Right lobe of liver (tissue), 4 donors: ENCODE measurements around the gene IL12RB1.
A peak's percentile ranks its signal among the peaks of the same experiment; 100 is the strongest.

Source experiments
- POLR2A ChIP-seq: fragments of 450-650 bp; IDR thresholded peaks from one replicate; pipeline ENCODE4 v1.6.1; 2017; ENCODE audit warnings: antibody characterized with exemption, mild to moderate bottlenecking
- TF ChIP-seq, protein P1 (sequence below), 4 donors: fragments of 200-600 bp in 3 of 4; fragments of 450-650 bp in 1 of 4; IDR thresholded peaks; one replicate each; pipeline versions ENCODE4 v1.5.1 to v1.8.0; 2016 to 2022; ENCODE audit warnings: antibody characterized with exemption in 4 of 4, mild to moderate bottlenecking in 2 of 4
- donor health status: DM: no; HTN: no; CAD: no.
- donor health status: DM: no; HTN: no; CAD: no.
- donor health status: DM: no; HTN: yes; CAD: no.

DNA sequence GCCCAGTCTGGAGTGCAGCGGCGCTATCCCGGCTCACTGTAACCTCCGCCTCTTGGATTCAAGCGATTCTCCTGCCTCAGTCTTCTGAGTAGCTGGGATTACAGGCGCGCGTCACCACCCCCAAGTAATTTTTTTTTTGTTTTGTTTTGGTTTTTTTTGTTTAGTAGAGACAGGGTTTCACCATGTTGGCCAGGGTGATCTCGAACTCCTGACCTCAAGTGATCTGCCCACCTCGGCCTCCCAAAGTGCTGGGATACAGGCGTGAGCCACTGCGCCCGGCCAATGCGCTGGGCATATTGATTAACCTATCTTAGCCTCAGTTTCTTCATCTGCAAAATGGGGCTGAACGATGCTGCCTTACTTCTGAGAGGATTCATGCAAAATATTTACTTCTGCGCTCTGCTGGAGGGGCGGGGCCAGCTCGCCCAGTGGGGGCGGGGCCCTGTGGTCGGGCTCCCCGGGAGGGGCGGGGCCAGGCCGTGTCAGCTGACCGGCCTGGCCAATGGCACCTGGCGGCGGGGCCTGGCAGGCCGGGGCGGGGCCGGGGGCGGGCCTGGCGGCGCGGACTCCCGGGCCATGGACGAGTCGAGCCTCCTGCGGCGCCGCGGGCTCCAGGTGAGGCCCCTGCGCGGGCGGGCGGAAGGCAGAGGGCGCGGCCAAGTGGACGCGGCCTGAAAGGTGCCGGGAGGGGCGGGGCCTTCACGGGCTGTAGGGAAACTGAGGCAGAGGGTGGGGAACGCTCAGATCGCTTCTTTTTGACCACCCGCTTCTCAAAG lies 10.7 kb upstream of the IL12RB1 start, which contains the start of gene MAST3:
- TF ChIP-seq, protein P1, sequence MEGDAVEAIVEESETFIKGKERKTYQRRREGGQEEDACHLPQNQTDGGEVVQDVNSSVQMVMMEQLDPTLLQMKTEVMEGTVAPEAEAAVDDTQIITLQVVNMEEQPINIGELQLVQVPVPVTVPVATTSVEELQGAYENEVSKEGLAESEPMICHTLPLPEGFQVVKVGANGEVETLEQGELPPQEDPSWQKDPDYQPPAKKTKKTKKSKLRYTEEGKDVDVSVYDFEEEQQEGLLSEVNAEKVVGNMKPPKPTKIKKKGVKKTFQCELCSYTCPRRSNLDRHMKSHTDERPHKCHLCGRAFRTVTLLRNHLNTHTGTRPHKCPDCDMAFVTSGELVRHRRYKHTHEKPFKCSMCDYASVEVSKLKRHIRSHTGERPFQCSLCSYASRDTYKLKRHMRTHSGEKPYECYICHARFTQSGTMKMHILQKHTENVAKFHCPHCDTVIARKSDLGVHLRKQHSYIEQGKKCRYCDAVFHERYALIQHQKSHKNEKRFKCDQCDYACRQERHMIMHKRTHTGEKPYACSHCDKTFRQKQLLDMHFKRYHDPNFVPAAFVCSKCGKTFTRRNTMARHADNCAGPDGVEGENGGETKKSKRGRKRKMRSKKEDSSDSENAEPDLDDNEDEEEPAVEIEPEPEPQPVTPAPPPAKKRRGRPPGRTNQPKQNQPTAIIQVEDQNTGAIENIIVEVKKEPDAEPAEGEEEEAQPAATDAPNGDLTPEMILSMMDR (IDR thresholded peaks at IDR 0.05), result no peak
- TF ChIP-seq POLR2A, result peak; percentile 65
